ENCODE data around the gene LRCOL1.

GRCh38 chr12:132575661-132576060 is 34.7 kb downstream of the LRCOL1 start:
- TF ChIP-seq EP300 (IDR thresholded peaks at IDR 0.05; ENCODE audit: borderline replicate concordance in 1 of 2, control insufficient read depth in 1 of 2, low read depth in 2 of 2, low read length in 2 of 2) (no peak), BHLHE40 (IDR thresholded peaks at IDR 0.05; ENCODE audit: borderline replicate concordance in 1 of 2, low read depth in 2 of 2, low read length in 1 of 2) (no peak), MAX (IDR thresholded peaks at IDR 0.05; ENCODE audit: low read depth, low read length) (no peak), SUPT20H (IDR thresholded peaks at IDR 0.05; ENCODE audit: borderline replicate concordance, control insufficient read depth, low read depth, low read length) (no peak), CHD4 (IDR thresholded peaks at IDR 0.05) (no peak), TCF7 (IDR thresholded peaks at IDR 0.05; ENCODE audit: borderline replicate concordance) (no peak), MLLT1 (IDR thresholded peaks at IDR 0.05) (no peak), ATF3 (IDR thresholded peaks at IDR 0.05; ENCODE audit: borderline replicate concordance, extremely low read depth, low read depth, low read length) (no peak)
- TF ChIP-seq, protein P1, sequence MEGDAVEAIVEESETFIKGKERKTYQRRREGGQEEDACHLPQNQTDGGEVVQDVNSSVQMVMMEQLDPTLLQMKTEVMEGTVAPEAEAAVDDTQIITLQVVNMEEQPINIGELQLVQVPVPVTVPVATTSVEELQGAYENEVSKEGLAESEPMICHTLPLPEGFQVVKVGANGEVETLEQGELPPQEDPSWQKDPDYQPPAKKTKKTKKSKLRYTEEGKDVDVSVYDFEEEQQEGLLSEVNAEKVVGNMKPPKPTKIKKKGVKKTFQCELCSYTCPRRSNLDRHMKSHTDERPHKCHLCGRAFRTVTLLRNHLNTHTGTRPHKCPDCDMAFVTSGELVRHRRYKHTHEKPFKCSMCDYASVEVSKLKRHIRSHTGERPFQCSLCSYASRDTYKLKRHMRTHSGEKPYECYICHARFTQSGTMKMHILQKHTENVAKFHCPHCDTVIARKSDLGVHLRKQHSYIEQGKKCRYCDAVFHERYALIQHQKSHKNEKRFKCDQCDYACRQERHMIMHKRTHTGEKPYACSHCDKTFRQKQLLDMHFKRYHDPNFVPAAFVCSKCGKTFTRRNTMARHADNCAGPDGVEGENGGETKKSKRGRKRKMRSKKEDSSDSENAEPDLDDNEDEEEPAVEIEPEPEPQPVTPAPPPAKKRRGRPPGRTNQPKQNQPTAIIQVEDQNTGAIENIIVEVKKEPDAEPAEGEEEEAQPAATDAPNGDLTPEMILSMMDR (IDR thresholded peaks at IDR 0.05 in 2 of 3, conservative IDR thresholded peaks at IDR 0.05 in 1 of 3; ENCODE audit: control insufficient read depth in 2 of 3, extremely low read depth in 1 of 3, insufficient read depth in 1 of 3, low read depth in 3 of 3, low read length in 3 of 3) = no peak
